IgD-negative memory B cell (primary cell): Measurements from ENCODE around the gene PIEZO2. TPM values are rescaled to one million over a fixed set of nuclear protein-coding genes. Genes with fewer than 3 reads are reported as not detected.
"Not testable (repeated sequence)": the region's sequence is repeated elsewhere in the genome, so short reads cannot be mapped to it uniquely, and the experiment has no call there.

Source experiments
- H3K27ac Mint-ChIP-seq, 3 donors: one replicate each; pipeline ENCODE4 v1.8.0; 2020 to 2022; ENCODE audit warnings: mild to moderate bottlenecking in 3 of 3, mixed read lengths in 3 of 3, moderate library complexity in 1 of 3
- H3K27me3 Mint-ChIP-seq: one replicate; pipeline ENCODE4 v1.8.0; 2021; ENCODE audit warnings: mixed read lengths
- H3K36me3 Mint-ChIP-seq: one replicate; pipeline ENCODE4 v1.8.0; 2020; ENCODE audit warnings: mild to moderate bottlenecking, mixed read lengths
- H3K4me1 Mint-ChIP-seq, 3 donors: one replicate each; pipeline ENCODE4 v1.8.0; 2020 to 2022; ENCODE audit warnings: mixed read lengths in 3 of 3, mild to moderate bottlenecking in 1 of 3
- H3K4me3 Mint-ChIP-seq, 4 donors: one replicate each; pipeline ENCODE4 v1.8.0; 2020 to 2022; ENCODE audit warnings: mild to moderate bottlenecking in 4 of 4, mixed read lengths in 4 of 4, moderate library complexity in 3 of 4
- H3K9me3 Mint-ChIP-seq, 3 donors: one replicate each; pipeline ENCODE4 v1.8.0; 2020 to 2021; ENCODE audit warnings: mixed read lengths in 3 of 3, mild to moderate bottlenecking in 1 of 3
- polyA plus RNA-seq: library from polyadenylated mRNA; unstranded; fragments of 300-500 nt; fragmentation: Illumina TruSeq; gene quantifications from one replicate; pipeline ENCODE4 v1.2.3, GENCODE V29; 2021

PIEZO2 gene
- polyA plus RNA-seq, 1 donor from 2014 or later = not detected

- Mint-ChIP-seq H3K36me3 (no peaks in the 10 kb centered on the region), H3K27me3 (peaks cover 2% of the 10 kb centered on the region), H3K4me1 (peaks cover 0 to 1% (median 0%) of the 10 kb centered on the region in 3 donors), H3K9me3 (peaks cover 3 to 28% (median 17%) of the 10 kb centered on the region in 3 donors), H3K27ac (no peak overlapping the region), H3K4me3 (no peak overlapping the region)
These were observed 203.3 kb downstream of the PIEZO2 start for GRCh38 chr18:10946058-10946457.

GRCh38 chr18:10942998-10943397 lies 206.4 kb downstream of the PIEZO2 start:
- Mint-ChIP-seq H3K36me3 (no peaks in the 10 kb centered on the region), H3K9me3 (peaks cover 3 to 21% (median 15%) of the 10 kb centered on the region in 3 donors), H3K27me3 (peaks cover 2% of the 10 kb centered on the region), H3K27ac (no peak overlapping the region), H3K4me3 (no peak overlapping the region), H3K4me1 (no peaks in the 10 kb centered on the region)

GRCh38 chr18:10939822-10940221 lies 209.5 kb downstream of the PIEZO2 start:
- Mint-ChIP-seq H3K4me3 (no peak overlapping the region), H3K9me3 (peaks cover 0 to 10% (median 6%) of the 10 kb centered on the region in 3 donors), H3K27me3 (peaks cover 2% of the 10 kb centered on the region), H3K4me1 (no peaks in the 10 kb centered on the region), H3K27ac (no peak overlapping the region), H3K36me3 (no peaks in the 10 kb centered on the region)

- H3K36me3 Mint-ChIP-seq = no peaks in the 10 kb centered on the region
- no peak overlapping the region for H3K4me3 Mint-ChIP-seq
- H3K9me3 Mint-ChIP-seq = peaks cover 0 to 3% (median 3%) of the 10 kb centered on the region in 3 donors
- H3K4me1 Mint-ChIP-seq = no peaks in the 10 kb centered on the region
- peaks cover 2% of the 10 kb centered on the region for H3K27me3 Mint-ChIP-seq
- no peak overlapping the region for H3K27ac Mint-ChIP-seq
These were observed 211.4 kb downstream of the PIEZO2 start for GRCh38 chr18:10937743-10938640.

GRCh38 chr18:10936176-10937053 lies 213.0 kb downstream of the PIEZO2 start:
- H3K36me3 Mint-ChIP-seq = no peaks in the 10 kb centered on the region
- no peaks in the 10 kb centered on the region for H3K4me1 Mint-ChIP-seq
- H3K4me3 Mint-ChIP-seq = no peak overlapping the region
- H3K9me3 Mint-ChIP-seq = peaks cover 0 to 3% (median 3%) of the 10 kb centered on the region in 3 donors
- H3K27ac Mint-ChIP-seq = no peak overlapping the region
- no peaks in the 10 kb centered on the region for H3K27me3 Mint-ChIP-seq

- Mint-ChIP-seq H3K4me1 (no peaks in the 10 kb centered on the region), H3K9me3 (peaks cover 0 to 3% (median 3%) of the 10 kb centered on the region in 3 donors), H3K27ac (no peak overlapping the region), H3K36me3 (no peaks in the 10 kb centered on the region), H3K4me3 (no peak overlapping the region), H3K27me3 (no peaks in the 10 kb centered on the region)
These were observed 213.8 kb downstream of the PIEZO2 start for GRCh38 chr18:10935588-10935987.

- not testable (repeated sequence) for H3K4me1 Mint-ChIP-seq, H3K9me3 Mint-ChIP-seq, H3K4me3 Mint-ChIP-seq, H3K27ac Mint-ChIP-seq, H3K27me3 Mint-ChIP-seq, H3K36me3 Mint-ChIP-seq
These were observed 215.7 kb downstream of the PIEZO2 start for GRCh38 chr18:10933648-10934047.

GRCh38 chr18:10930076-10930475 lies 219.3 kb downstream of the PIEZO2 start:
- peaks cover 4% of the 10 kb centered on the region for H3K27me3 Mint-ChIP-seq
- H3K27ac Mint-ChIP-seq = no peak overlapping the region

GRCh38 chr18:10928772-10929373 lies 220.5 kb downstream of the PIEZO2 start:
- Mint-ChIP-seq H3K9me3 (no peaks in the 10 kb centered on the region), H3K36me3 (no peaks in the 10 kb centered on the region), H3K27ac (no peak overlapping the region), H3K27me3 (peaks cover 5% of the 10 kb centered on the region), H3K4me1 (no peaks in the 10 kb centered on the region), H3K4me3 (no peak overlapping the region)

More at GRCh38 chr18:10930076-10930475, 219.3 kb downstream of the PIEZO2 start:
- no peak overlapping the region for H3K4me3 Mint-ChIP-seq
- H3K4me1 Mint-ChIP-seq = no peaks in the 10 kb centered on the region
- no peaks in the 10 kb centered on the region for H3K36me3 Mint-ChIP-seq
- peaks cover 0 to 2% (median 1%) of the 10 kb centered on the region in 3 donors for H3K9me3 Mint-ChIP-seq

GRCh38 chr18:10928011-10928771 lies 221.2 kb downstream of the PIEZO2 start:
- peaks cover 9% of the 10 kb centered on the region for H3K27me3 Mint-ChIP-seq
- no peaks in the 10 kb centered on the region for H3K4me1 Mint-ChIP-seq
- no peaks in the 10 kb centered on the region for H3K9me3 Mint-ChIP-seq
- no peaks in the 10 kb centered on the region for H3K36me3 Mint-ChIP-seq
- H3K4me3 Mint-ChIP-seq = no peak overlapping the region
- no peak overlapping the region for H3K27ac Mint-ChIP-seq

- peaks cover 9% of the 10 kb centered on the region for H3K27me3 Mint-ChIP-seq
- no peaks in the 10 kb centered on the region for H3K4me1 Mint-ChIP-seq
- H3K27ac Mint-ChIP-seq = no peak overlapping the region
- H3K36me3 Mint-ChIP-seq = no peaks in the 10 kb centered on the region
- no peak overlapping the region for H3K4me3 Mint-ChIP-seq
- H3K9me3 Mint-ChIP-seq = no peaks in the 10 kb centered on the region
These were observed 221.9 kb downstream of the PIEZO2 start for GRCh38 chr18:10927286-10927992.

- Mint-ChIP-seq H3K4me1 (no peaks in the 10 kb centered on the region), H3K4me3 (no peak overlapping the region), H3K9me3 (no peaks in the 10 kb centered on the region), H3K27me3 (peaks cover 9% of the 10 kb centered on the region), H3K36me3 (no peaks in the 10 kb centered on the region), H3K27ac (no peak overlapping the region)
These were observed 222.7 kb downstream of the PIEZO2 start for GRCh38 chr18:10926621-10927161.

- Mint-ChIP-seq H3K9me3 (no peaks in the 10 kb centered on the region), H3K36me3 (no peaks in the 10 kb centered on the region), H3K27ac (no peak overlapping the region), H3K4me1 (no peaks in the 10 kb centered on the region), H3K4me3 (no peak overlapping the region), H3K27me3 (peaks cover 10% of the 10 kb centered on the region)
These were observed 225.1 kb downstream of the PIEZO2 start for GRCh38 chr18:10924290-10924689.
